AG09319 (cell line): ENCODE measurements around the gene ITSN1.
"Not testable (repeated sequence)": the region's sequence is repeated elsewhere in the genome, so short reads cannot be mapped to it uniquely, and the experiment has no call there.

ENCODE experiments used
- DNase-seq: peaks from one replicate; pipeline ENCODE4 v3.0.0-alpha.2; 2010; ENCODE audit warnings: low read depth; ENCODE audit errors: extremely low read depth
- TF ChIP-seq, protein P1 (sequence below): IDR thresholded peaks from 2 replicates; pipeline ENCODE4 v1.5.1; 2011; ENCODE audit warnings: low read depth, mild to moderate bottlenecking, inconsistent platforms, low read length, moderate library complexity

Gene ITSN1

GRCh38 chr21:33670076-33670978 lies 28.0 kb downstream of the ITSN1 start:
- DNase-seq = no peak
- TF ChIP-seq, protein P1, sequence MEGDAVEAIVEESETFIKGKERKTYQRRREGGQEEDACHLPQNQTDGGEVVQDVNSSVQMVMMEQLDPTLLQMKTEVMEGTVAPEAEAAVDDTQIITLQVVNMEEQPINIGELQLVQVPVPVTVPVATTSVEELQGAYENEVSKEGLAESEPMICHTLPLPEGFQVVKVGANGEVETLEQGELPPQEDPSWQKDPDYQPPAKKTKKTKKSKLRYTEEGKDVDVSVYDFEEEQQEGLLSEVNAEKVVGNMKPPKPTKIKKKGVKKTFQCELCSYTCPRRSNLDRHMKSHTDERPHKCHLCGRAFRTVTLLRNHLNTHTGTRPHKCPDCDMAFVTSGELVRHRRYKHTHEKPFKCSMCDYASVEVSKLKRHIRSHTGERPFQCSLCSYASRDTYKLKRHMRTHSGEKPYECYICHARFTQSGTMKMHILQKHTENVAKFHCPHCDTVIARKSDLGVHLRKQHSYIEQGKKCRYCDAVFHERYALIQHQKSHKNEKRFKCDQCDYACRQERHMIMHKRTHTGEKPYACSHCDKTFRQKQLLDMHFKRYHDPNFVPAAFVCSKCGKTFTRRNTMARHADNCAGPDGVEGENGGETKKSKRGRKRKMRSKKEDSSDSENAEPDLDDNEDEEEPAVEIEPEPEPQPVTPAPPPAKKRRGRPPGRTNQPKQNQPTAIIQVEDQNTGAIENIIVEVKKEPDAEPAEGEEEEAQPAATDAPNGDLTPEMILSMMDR = no peak

GRCh38 chr21:33673473-33673872 lies 31.2 kb downstream of the ITSN1 start:
- TF ChIP-seq, protein P1 = no peak
- no peak for DNase-seq

DNA sequence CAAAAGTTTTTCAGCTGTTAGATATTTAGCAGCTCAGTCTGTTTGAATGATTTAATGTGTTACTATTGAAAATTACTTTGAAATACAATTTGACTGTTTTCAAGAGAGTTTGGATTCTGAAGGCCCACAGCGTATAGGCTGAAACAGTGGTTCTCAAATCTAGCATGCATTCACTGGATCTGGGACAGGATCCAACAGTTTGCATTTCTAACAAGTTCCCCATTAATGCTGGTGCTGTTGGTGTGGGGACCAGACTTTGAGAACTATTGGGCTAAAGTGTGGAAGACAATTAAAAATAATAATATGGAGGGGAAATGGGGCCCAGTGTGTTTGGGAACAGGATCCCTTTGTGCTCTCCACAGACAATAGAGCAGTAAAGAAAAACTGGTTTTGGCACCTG lies 31.9 kb downstream of the ITSN1 start:
- no peak for DNase-seq
- TF ChIP-seq, protein P1 = no peak

- not testable (repeated sequence) for DNase-seq
Observed at GRCh38 chr21:33676666-33677065, 34.4 kb downstream of the ITSN1 start.

- TF ChIP-seq, protein P1 = no peak
- DNase-seq = no peak
Observed at GRCh38 chr21:33677450-33677849, 35.1 kb downstream of the ITSN1 start.

DNA sequence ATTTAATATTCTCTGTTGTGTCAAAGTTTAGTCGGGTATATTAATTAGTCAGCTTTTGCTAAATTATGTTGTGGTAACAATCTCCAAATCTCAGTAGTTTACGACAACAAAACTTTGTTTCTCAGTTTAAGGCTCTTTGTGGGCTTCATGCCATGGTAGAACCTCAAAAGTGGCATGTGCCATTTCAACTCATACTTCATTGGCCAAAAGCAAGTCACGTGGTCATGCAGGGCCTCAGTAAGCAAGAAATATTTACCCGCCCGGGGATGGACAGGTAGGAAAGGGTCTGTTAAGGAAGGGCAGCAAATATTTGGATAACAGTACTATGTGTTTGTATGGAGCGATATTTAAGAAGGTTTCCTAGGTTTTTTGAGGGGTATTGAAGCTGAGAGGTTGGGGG lies 38.6 kb downstream of the ITSN1 start:
- DNase-seq = no peak
- TF ChIP-seq, protein P1 = no peak

GRCh38 chr21:33682992-33683627 lies 40.8 kb downstream of the ITSN1 start:
- DNase-seq = no peak

More at GRCh38 chr21:33682992-33683627, 40.8 kb downstream of the ITSN1 start:
- TF ChIP-seq, protein P1 = no peak
